OCI-LY3 (cell line): Measurements from ENCODE around the gene P2RX3.

Source experiments
- H2AFZ ChIP-seq: fragments of 200-600, 300-600 bp; shearing (Covaris generic); 2 replicates; pipeline ENCODE4 v1.6.0; 2014; ENCODE audit warnings: antibody characterized with exemption, low read depth, low read length
- H3K27ac ChIP-seq: fragments of 200-600, 300-600 bp; sonication (generic); 2 replicates; pipeline ENCODE4 v1.5.1; 2014; ENCODE audit warnings: mild to moderate bottlenecking, low read length, moderate library complexity, mixed read lengths
- H3K27me3 ChIP-seq: fragments of 200-600, 300-600 bp; sonication (generic); 2 replicates; pipeline ENCODE4 v1.6.1; 2014; ENCODE audit warnings: low read depth, low read length, mixed read lengths
- H3K36me3 ChIP-seq: fragments of 200-600, 300-600 bp; sonication (generic); replicated peaks from 2 replicates; pipeline ENCODE3; 2014; ENCODE audit warnings: low read depth, low read length, mixed read lengths
- H3K4me1 ChIP-seq: fragments of 300-600, 200-600 bp; sonication (generic); 2 replicates; pipeline ENCODE4 v1.6.1; 2014; ENCODE audit warnings: low read length, mixed read lengths
- H3K4me2 ChIP-seq: fragments of 200-600, 300-600 bp; sonication (generic); 2 replicates; pipeline ENCODE4 v1.6.1; 2014; ENCODE audit warnings: low read length, mixed read lengths
- H3K4me3 ChIP-seq: fragments of 300-600, 200-600 bp; sonication (generic); 2 replicates; pipeline ENCODE4 v1.5.1; 2014; ENCODE audit warnings: antibody characterized with exemption, mild to moderate bottlenecking, low read length, moderate library complexity
- H3K79me2 ChIP-seq: fragments of 300-600, 200-600 bp; shearing (Covaris generic); 2 replicates; pipeline ENCODE4 v1.6.1; 2014; ENCODE audit warnings: mild to moderate bottlenecking, low read length, mixed read lengths
- H3K9ac ChIP-seq: fragments of 300-600, 200-600 bp; shearing (Covaris generic); 2 replicates; pipeline ENCODE4 v1.6.0; 2014; ENCODE audit warnings: mild to moderate bottlenecking, low read length, moderate library complexity
- H3K9me3 ChIP-seq: fragments of 200-600, 300-600 bp; shearing (Covaris generic); 2 replicates; pipeline ENCODE4 v1.6.1; 2014; ENCODE audit warnings: low read length, mixed read lengths; ENCODE audit not compliant: insufficient read depth
- H4K20me1 ChIP-seq: fragments of 200-600, 300-600 bp; sonication (generic); 2 replicates; pipeline ENCODE4 v1.6.1; 2016; ENCODE audit warnings: low read length, mixed read lengths; ENCODE audit not compliant: insufficient read depth
- CTCF ChIP-seq: fragments of 200-600, 300-600 bp; sonication (generic); IDR thresholded peaks from 2 replicates; pipeline ENCODE4 v1.5.1; 2014; ENCODE audit warnings: antibody characterized with exemption, low read length, low read depth
- EZH2phosphoT487 ChIP-seq: fragments of 200-600 bp; shearing (Covaris generic); IDR thresholded peaks from 2 replicates; pipeline ENCODE4 v1.6.1; 2018; ENCODE audit warnings: antibody characterized with exemption, mixed run types, low read depth

P2RX3 gene

DNA sequence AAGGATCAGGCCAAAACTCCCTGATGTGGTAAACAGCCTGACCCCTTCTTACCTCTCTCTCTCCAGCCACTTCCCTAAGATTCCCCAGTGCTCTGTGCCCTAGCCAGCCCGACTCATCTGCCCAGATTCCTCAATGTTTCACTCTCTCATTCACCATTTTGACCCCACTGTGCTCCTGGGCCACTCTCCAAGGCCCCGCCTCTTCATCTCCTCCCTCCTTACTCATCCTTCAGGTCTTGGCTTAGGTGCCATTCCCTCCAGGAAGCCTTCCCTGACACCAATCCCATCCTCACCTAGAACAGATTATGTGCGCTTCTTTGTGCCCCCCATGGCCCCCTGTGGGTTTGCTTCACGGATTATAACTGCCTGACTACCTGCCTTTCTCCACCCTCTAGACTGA, 75.5 kb downstream of the P2RX3 start:
- H3K9me3 ChIP-seq, result no peaks in the 10 kb centered on the region
- no peak overlapping the region for H2AFZ ChIP-seq
- TF ChIP-seq CTCF (no peak), EZH2phosphoT487 (no peak)
- H3K4me2 ChIP-seq, result peak overlapping the region; percentile 35
- peak overlapping the region; percentile 94 for H3K27ac ChIP-seq
- H3K9ac ChIP-seq, result no peak overlapping the region; the same call in 1 of the 2 replicates
- H3K4me3 ChIP-seq, result peak overlapping the region; percentile 14; the same call in 1 of the 2 replicates
- H3K27me3 ChIP-seq, result no peaks in the 10 kb centered on the region
- H3K36me3 ChIP-seq, result peaks cover 90% of the 10 kb centered on the region
- peaks cover 95% of the 10 kb centered on the region for H3K79me2 ChIP-seq
- H3K4me1 ChIP-seq, result peaks cover 86% of the 10 kb centered on the region
- H4K20me1 ChIP-seq, result peaks cover 88% of the 10 kb centered on the region

DNA sequence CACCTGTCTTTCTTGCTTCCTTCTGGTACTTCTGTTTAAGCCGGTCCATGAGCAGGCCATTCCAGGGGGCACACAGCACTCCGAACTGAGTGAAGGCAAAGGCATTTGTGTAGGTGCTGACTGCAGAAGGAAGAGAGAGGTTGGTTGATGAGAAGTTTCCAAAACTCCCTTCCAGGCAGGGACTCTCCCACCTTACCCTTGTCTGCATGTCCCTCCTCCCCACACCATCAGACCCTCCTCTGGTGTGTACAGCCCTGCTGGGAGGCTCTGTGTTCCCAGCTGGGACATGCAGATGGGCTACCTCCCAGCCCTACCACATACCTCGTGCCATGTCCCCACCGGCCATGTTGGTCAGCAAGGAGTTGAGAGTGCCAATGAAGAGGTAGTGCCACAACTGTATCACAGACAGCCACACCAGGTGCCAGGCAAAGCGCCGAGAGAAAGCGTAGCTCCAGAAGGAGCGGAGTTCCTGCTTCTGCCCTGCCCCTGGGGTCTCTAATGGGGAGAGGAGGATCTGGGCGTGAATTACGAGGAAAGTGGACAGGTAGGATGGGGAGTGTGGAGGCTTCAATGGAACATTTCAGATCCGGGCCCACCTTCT, 76.6 kb downstream of the P2RX3 start:
- H3K4me2 ChIP-seq, result peak overlapping the region; percentile 35
- peak overlapping the region; percentile 17; the same call in 1 of the 2 replicates for H3K9ac ChIP-seq
- peak overlapping the region; percentile 30 for H3K4me3 ChIP-seq
- peaks cover 88% of the 10 kb centered on the region for H4K20me1 ChIP-seq
- peaks cover 89% of the 10 kb centered on the region for H3K36me3 ChIP-seq
- H3K79me2 ChIP-seq, result peaks cover 95% of the 10 kb centered on the region
- peaks cover 86% of the 10 kb centered on the region for H3K4me1 ChIP-seq
- H3K27ac ChIP-seq, result peak overlapping the region; percentile 94
- no peaks in the 10 kb centered on the region for H3K9me3 ChIP-seq
- no peaks in the 10 kb centered on the region for H3K27me3 ChIP-seq
- H2AFZ ChIP-seq, result no peak overlapping the region
- TF ChIP-seq EZH2phosphoT487 (no peak), CTCF (no peak)

- Histone ChIP-seq H3K27me3 (no peaks in the 10 kb centered on the region), H3K4me3 (0 out of 2 replicates have a peak overlapping the region, but pooled peaks have one; percentile 2)
These were observed 78.3 kb downstream of the P2RX3 start for GRCh38 chr11:57416436-57416835.

More at GRCh38 chr11:57416436-57416835, 78.3 kb downstream of the P2RX3 start:
- Histone ChIP-seq H4K20me1 (peaks cover 92% of the 10 kb centered on the region), H3K9me3 (no peaks in the 10 kb centered on the region), H3K4me2 (peak overlapping the region; percentile 28), H3K9ac (peak overlapping the region; percentile 42), H3K36me3 (peaks cover 90% of the 10 kb centered on the region), H3K27ac (peak overlapping the region; percentile 94), H3K4me1 (peaks cover 91% of the 10 kb centered on the region), H3K79me2 (peaks cover 98% of the 10 kb centered on the region), H2AFZ (no peak overlapping the region)
- TF ChIP-seq EZH2phosphoT487 (no peak), CTCF (no peak)
